H1 (cell line): ENCODE measurements around the gene OR8D2. TPM values are rescaled to one million over a fixed set of nuclear protein-coding genes. Genes with fewer than 3 reads are reported as not detected.

Experiments used
- CTCF ChIA-PET: fragments of 300-600 bp; sonication (Branson Sonifier 250); formaldehyde crosslinking; loops from one replicate; lab custom pipeline; 2021; ENCODE audit not compliant: partially characterized antibody; lab: Charles Lee
- POLR2A ChIA-PET: fragments of 300-600 bp; sonication (Branson Sonifier 250); formaldehyde crosslinking; loops from one replicate; lab custom pipeline; 2021; ENCODE audit warnings: inconsistent platforms; ENCODE audit not compliant: partially characterized antibody; lab: Charles Lee
- DNase-seq, 2 experiments: peaks; one replicate each; pipeline versions ENCODE4 v3.0.0 to v3.0.0-alpha.2; 2010 to 2022; ENCODE audit warnings: low spot score in 2 of 2, low read depth in 1 of 2, mixed read lengths in 1 of 2
- FAIRE-seq: peaks from 2 replicates; lab custom pipeline; 2011; peaks lifted over from hg19 to GRCh38; lab: Jason Lieb, UNC
- H2AFZ ChIP-seq: 2 replicates; pipeline ENCODE4 v1.8.1; 2012; ENCODE audit warnings: low read length, inconsistent platforms
- H2AK5ac ChIP-seq: 2 replicates; pipeline ENCODE4 v1.6.1; 2013; ENCODE audit warnings: low read depth, low read length
- H2BK120ac ChIP-seq: replicated peaks from 2 replicates; pipeline ENCODE3; 2013; ENCODE audit warnings: low read depth, low read length, inconsistent platforms
- H2BK12ac ChIP-seq: 2 replicates; pipeline ENCODE4 v1.6.1; 2013; ENCODE audit warnings: low read depth, low read length
- H2BK15ac ChIP-seq: 2 replicates; pipeline ENCODE4 v1.6.1; 2013; ENCODE audit warnings: low read length
- H2BK20ac ChIP-seq: 2 replicates; pipeline ENCODE4 v1.6.1; 2013; ENCODE audit warnings: low read length
- H2BK5ac ChIP-seq: 2 replicates; pipeline ENCODE4 v1.6.1; 2013; ENCODE audit warnings: low read depth, low read length
- H3K14ac ChIP-seq: 2 replicates; pipeline ENCODE4 v1.6.1; 2013; ENCODE audit warnings: inconsistent platforms; ENCODE audit not compliant: insufficient read length
- H3K18ac ChIP-seq: 2 replicates; pipeline ENCODE4 v1.6.1; 2013; ENCODE audit warnings: low read length; ENCODE audit errors: extremely low read depth
- H3K23ac ChIP-seq: 2 replicates; pipeline ENCODE4 v1.6.1; 2013; ENCODE audit warnings: inconsistent platforms; ENCODE audit not compliant: insufficient read length
- H3K23me2 ChIP-seq: 2 replicates; pipeline ENCODE4 v1.6.1; 2013; ENCODE audit warnings: low read depth, low read length
- H3K27ac ChIP-seq: 2 replicates; pipeline ENCODE4 v1.6.1; 2011; ENCODE audit warnings: low read depth, low read length, inconsistent platforms
- H3K27me3 ChIP-seq, 4 experiments: replicated peaks in 1 of 4; 1 replicate in 1 of 4; 2 replicates in 3 of 4; pipeline versions ENCODE4 v1.6.1 to v1.8.1; 2011 to 2013; ENCODE audit warnings: low read length in 3 of 4, mild to moderate bottlenecking in 3 of 4, inconsistent platforms in 2 of 4, mixed read lengths in 2 of 4, moderate library complexity in 1 of 4; ENCODE audit not compliant: control insufficient read depth in 3 of 4, insufficient read depth in 3 of 4; ENCODE audit errors: extremely low read depth in 1 of 4
- H3K36me3 ChIP-seq, 4 experiments: 2 replicates each; pipeline versions ENCODE4 v1.6.1 to v1.8.1; 2011 to 2013; ENCODE audit warnings: mild to moderate bottlenecking in 4 of 4, low read length in 3 of 4, moderate library complexity in 2 of 4, control low read depth in 1 of 4, inconsistent platforms in 1 of 4; ENCODE audit not compliant: insufficient read depth in 4 of 4, control insufficient read depth in 2 of 4
- H3K4ac ChIP-seq: replicated peaks from 2 replicates; pipeline ENCODE3; 2013; ENCODE audit warnings: low read length, low read depth, mixed read lengths, inconsistent platforms; ENCODE audit not compliant: insufficient read length
- H3K4me1 ChIP-seq, 4 experiments: replicated peaks in 1 of 4; 1 replicate in 1 of 4; 2 replicates in 3 of 4; pipeline versions ENCODE4 v1.6.1 to v1.8.1; 2011 to 2013; ENCODE audit warnings: low read length in 3 of 4, inconsistent platforms in 2 of 4, mixed read lengths in 1 of 4; ENCODE audit not compliant: insufficient read depth in 4 of 4, control insufficient read depth in 3 of 4
- H3K4me2 ChIP-seq, 2 experiments: 2 replicates each; pipeline versions ENCODE4 v1.6.1 to v1.8.1; 2011 to 2013; ENCODE audit warnings: low read depth in 2 of 2, low read length in 2 of 2, control low read depth in 1 of 2, inconsistent platforms in 1 of 2, mild to moderate bottlenecking in 1 of 2; ENCODE audit not compliant: insufficient read depth in 1 of 2
- H3K4me3 ChIP-seq, 4 experiments: fragments of 200-600, 300-600 bp in 1 of 4; sonication (generic), shearing (Covaris generic), sonication (Bioruptor Twin) in 1 of 4; 2 replicates each; pipeline versions ENCODE4 v1.5.1 to v1.8.1; 2011 to 2016; ENCODE audit warnings: low read length in 4 of 4, low read depth in 3 of 4, control low read depth in 2 of 4, inconsistent platforms in 2 of 4, mild to moderate bottlenecking in 2 of 4, mixed read lengths in 1 of 4, moderate library complexity in 1 of 4; ENCODE audit not compliant: insufficient read depth in 2 of 4; ENCODE audit errors: extremely low read depth in 1 of 4
- H3K56ac ChIP-seq: replicated peaks from 2 replicates; pipeline ENCODE3; 2013; ENCODE audit warnings: low read depth, mild to moderate bottlenecking, mixed read lengths, low read length, inconsistent platforms; ENCODE audit not compliant: insufficient read length
- H3K79me1 ChIP-seq: 2 replicates; pipeline ENCODE4 v1.6.1; 2013; ENCODE audit warnings: low read depth, low read length, control low read depth
- H3K79me2 ChIP-seq, 2 experiments: 2 replicates each; pipeline versions ENCODE4 v1.6.1 to v1.8.1; 2012 to 2013; ENCODE audit warnings: low read length in 2 of 2, mild to moderate bottlenecking in 2 of 2, inconsistent platforms in 1 of 2; ENCODE audit not compliant: insufficient read depth in 2 of 2, control insufficient read depth in 1 of 2
- H3K9ac ChIP-seq, 4 experiments: replicated peaks in 1 of 4; 1 replicate in 1 of 4; 2 replicates in 3 of 4; pipeline versions ENCODE4 v1.6.1 to v1.8.1; 2011 to 2013; ENCODE audit warnings: low read depth in 3 of 4, low read length in 3 of 4, control low read depth in 2 of 4, mild to moderate bottlenecking in 2 of 4, moderate library complexity in 2 of 4, inconsistent platforms in 1 of 4; ENCODE audit errors: extremely low read depth in 1 of 4
- H3K9me3 ChIP-seq, 2 experiments: 2 replicates each; pipeline versions ENCODE4 v1.6.1 to v1.8.1; 2012 to 2013; ENCODE audit warnings: mild to moderate bottlenecking in 2 of 2, moderate library complexity in 2 of 2, control low read depth in 1 of 2, inconsistent platforms in 1 of 2, low read depth in 1 of 2, low read length in 1 of 2, mixed read lengths in 1 of 2; ENCODE audit not compliant: insufficient read depth in 2 of 2
- H4K20me1 ChIP-seq, 2 experiments: replicated peaks in 1 of 2; 2 replicates each; pipeline versions ENCODE3 to v1.8.1; 2011 to 2013; ENCODE audit warnings: inconsistent platforms in 2 of 2, low read length in 2 of 2, mild to moderate bottlenecking in 1 of 2; ENCODE audit not compliant: insufficient read depth in 2 of 2, control insufficient read depth in 1 of 2
- H4K5ac ChIP-seq: 2 replicates; pipeline ENCODE4 v1.6.1; 2013; ENCODE audit warnings: low read length, low read depth, mixed read lengths, inconsistent platforms; ENCODE audit not compliant: insufficient read length
- H4K8ac ChIP-seq: 2 replicates; pipeline ENCODE4 v1.8.0; 2013; ENCODE audit warnings: mild to moderate bottlenecking, moderate library complexity, low read length, inconsistent platforms; ENCODE audit not compliant: insufficient read depth; ENCODE audit errors: extremely low read depth
- H4K91ac ChIP-seq: replicated peaks from 2 replicates; pipeline ENCODE3; 2013; ENCODE audit warnings: low read length, mixed read lengths, inconsistent platforms; ENCODE audit not compliant: insufficient read length
- TCF12 ChIP-seq: IDR thresholded peaks from 2 replicates; pipeline ENCODE4 v1.6.1; 2011; ENCODE audit warnings: low read depth, mild to moderate bottlenecking, low read length
- ZNF274 ChIP-seq: IDR thresholded peaks from 2 replicates; pipeline ENCODE4 v1.7.0; 2012; ENCODE audit warnings: low read length, borderline replicate concordance; ENCODE audit errors: extremely low read depth
- polyA plus RNA-seq, 7 experiments: library from polyadenylated mRNA; depleted of rRNA in 3 of 7; stranded (reverse) in 5 of 7; unstranded in 2 of 7; fragments of >200 nt in 5 of 7; fragments of 200-250 nt in 2 of 7; gene quantifications; 1 replicate in 5 of 7; 2 replicates in 1 of 7; 4 replicates in 1 of 7; pipeline versions ENCODE4 v1.2.1 to v1.2.3, GENCODE V29; 2011 to 2013; ENCODE audit warnings: missing spikeins in 2 of 7, mixed read lengths in 2 of 7
- total RNA-seq: library from RNA; stranded (reverse); fragmentation: NEBNext Ultra II Directional; extraction: Animal tissue kit (Norgen Biotek cat#: 25700); gene quantifications from 2 replicates; pipeline ENCODE4 v1.2.1, GENCODE V29; 2021

Gene OR8D2
- total and polyA plus RNA-seq, 2 of the 8 experiments (the other 6 are each of a cell fraction or from before 2014, with no cell fraction given): not detected

DNA sequence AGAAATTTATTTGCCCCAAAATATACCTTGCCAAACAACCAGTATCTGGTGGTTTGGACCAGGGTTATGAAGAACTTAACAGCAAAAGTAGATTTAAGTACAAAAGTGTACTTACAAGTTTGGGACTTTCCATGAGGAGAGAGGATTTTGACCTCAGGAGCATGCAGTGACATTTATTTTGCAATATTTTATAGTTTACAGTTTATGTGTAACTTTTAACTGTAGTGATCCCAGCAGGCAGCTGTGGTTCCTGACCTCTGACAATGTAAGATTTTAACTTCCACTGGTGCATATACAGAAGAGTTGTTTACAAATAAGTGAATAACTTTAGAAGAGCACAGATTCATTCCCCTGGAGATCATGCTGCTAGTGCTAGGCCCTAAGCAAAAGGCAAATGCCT lies 12.9 kb downstream of the OR8D2 start:
- H3K14ac ChIP-seq: no peak overlapping the region

More for the DNA sequence above, 12.9 kb downstream of the OR8D2 start:
- no peak overlapping the region for H3K27ac ChIP-seq
- ChIA-PET POLR2A (no interaction called here), CTCF (interaction anchor here (0.6 to 1.7 kb wide), 2 partner anchors 95 to 1261 kb away, joined by 3 to 4 read pairs; no protein-coding TSS in a partner anchor)
- no peaks in the 10 kb centered on the region for H3K36me3 ChIP-seq
- H3K79me2 ChIP-seq: no peaks in the 10 kb centered on the region
- no peak overlapping the region for H3K23ac ChIP-seq
- no peak overlapping the region for H2BK5ac ChIP-seq
- no peaks in the 10 kb centered on the region for H3K9me3 ChIP-seq
- no peaks in the 10 kb centered on the region for H3K23me2 ChIP-seq
- no peak overlapping the region for H3K18ac ChIP-seq
- no peak overlapping the region; a peak in 1 of 7 replicates for H3K9ac ChIP-seq
- H2BK120ac ChIP-seq: no peak overlapping the region
- H2BK20ac ChIP-seq: no peak overlapping the region
- H3K4me2 ChIP-seq: no peak overlapping the region
- no peak overlapping the region for H3K56ac ChIP-seq
- no peak overlapping the region for H4K5ac ChIP-seq
- H2BK12ac ChIP-seq: no peak overlapping the region
- no peaks in the 10 kb centered on the region for H4K20me1 ChIP-seq
- peaks cover 0 to 3% (median 1%) of the 10 kb centered on the region in 4 experiments; a peak in 2 of 7 replicates for H3K4me1 ChIP-seq
- DNase-seq: no peak
- no peak overlapping the region for H2BK15ac ChIP-seq
- H2AK5ac ChIP-seq: no peak overlapping the region
- H4K8ac ChIP-seq: no peak overlapping the region
- H3K79me1 ChIP-seq: no peaks in the 10 kb centered on the region
- no peak overlapping the region for H3K4me3 ChIP-seq
- FAIRE-seq: no peak
- H4K91ac ChIP-seq: no peak overlapping the region
- H3K4ac ChIP-seq: no peak overlapping the region
- H2AFZ ChIP-seq: 0 out of 2 replicates have a peak overlapping the region, but pooled peaks have one; percentile 11
- H3K27me3 ChIP-seq: no peaks in the 10 kb centered on the region
- no peak for TF ChIP-seq ZNF274
- no peak for TF ChIP-seq TCF12
